Endothelial cell of coronary artery (primary cell): Measurements from ENCODE around the gene LY6G6C. TPM values are rescaled to one million over a fixed set of nuclear protein-coding genes. Genes with fewer than 3 reads are reported as not detected.

Experiments
- total RNA-seq: library from RNA; depleted of rRNA; stranded (reverse); fragments of >200 nt; gene quantifications from 2 replicates; pipeline ENCODE4 v1.2.3, GENCODE V29; 2014

The LY6G6C gene, protein sequence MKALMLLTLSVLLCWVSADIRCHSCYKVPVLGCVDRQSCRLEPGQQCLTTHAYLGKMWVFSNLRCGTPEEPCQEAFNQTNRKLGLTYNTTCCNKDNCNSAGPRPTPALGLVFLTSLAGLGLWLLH
- not detected in 2 replicates for total RNA-seq

DNA sequence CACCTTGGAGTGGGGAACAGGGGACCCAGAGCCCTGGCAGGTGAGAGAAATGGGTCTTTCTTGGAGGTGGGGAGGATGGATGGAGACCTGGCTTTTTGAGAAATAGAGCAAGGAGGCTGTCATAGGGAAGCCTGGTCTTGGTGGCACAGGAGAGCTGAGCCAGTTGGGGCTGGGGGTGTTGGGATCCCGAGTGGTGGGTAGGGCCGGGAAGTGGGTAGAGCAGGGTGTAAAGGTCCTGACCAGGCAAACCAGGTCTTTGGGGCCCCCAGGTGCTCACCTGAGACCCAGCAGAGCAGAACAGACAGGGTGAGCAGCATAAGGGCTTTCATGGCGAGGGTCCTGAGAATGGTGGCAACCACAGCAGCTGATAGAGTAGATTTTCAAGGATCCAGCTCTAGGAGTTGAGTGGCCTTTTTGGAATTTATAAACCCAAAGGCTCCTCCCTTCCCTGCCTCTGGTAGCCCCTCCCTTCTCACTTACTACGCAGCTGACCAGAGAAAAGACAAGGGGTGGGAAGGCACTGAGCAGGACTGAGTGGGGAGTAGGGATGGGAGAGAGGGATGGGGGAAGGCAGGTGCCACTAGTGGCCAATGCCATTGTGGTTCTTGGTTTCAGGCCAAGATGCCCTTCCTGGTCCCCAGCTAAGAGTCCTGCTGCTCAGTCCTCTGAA lies at the start of gene LY6G6C:
LY6G6C (minus strand) TSS at position 396 of the 670 bp plus-strand sequence; CDS start at position 329, 67 bp downstream.

GRCh38 chr6:31762356-31762755 lies 40.8 kb upstream of the LY6G6C start, which contains the start of gene SAPCD1:
SAPCD1 (plus strand) TSS chr6:31762656; CDS start chr6:31763055, 399 bp downstream.

GRCh38 chr6:31739639-31740396 lies 18.3 kb upstream of the LY6G6C start, which contains the start of gene MSH5:
MSH5 (plus strand) TSS chr6:31740005; CDS start chr6:31740467, 462 bp downstream.

DNA sequence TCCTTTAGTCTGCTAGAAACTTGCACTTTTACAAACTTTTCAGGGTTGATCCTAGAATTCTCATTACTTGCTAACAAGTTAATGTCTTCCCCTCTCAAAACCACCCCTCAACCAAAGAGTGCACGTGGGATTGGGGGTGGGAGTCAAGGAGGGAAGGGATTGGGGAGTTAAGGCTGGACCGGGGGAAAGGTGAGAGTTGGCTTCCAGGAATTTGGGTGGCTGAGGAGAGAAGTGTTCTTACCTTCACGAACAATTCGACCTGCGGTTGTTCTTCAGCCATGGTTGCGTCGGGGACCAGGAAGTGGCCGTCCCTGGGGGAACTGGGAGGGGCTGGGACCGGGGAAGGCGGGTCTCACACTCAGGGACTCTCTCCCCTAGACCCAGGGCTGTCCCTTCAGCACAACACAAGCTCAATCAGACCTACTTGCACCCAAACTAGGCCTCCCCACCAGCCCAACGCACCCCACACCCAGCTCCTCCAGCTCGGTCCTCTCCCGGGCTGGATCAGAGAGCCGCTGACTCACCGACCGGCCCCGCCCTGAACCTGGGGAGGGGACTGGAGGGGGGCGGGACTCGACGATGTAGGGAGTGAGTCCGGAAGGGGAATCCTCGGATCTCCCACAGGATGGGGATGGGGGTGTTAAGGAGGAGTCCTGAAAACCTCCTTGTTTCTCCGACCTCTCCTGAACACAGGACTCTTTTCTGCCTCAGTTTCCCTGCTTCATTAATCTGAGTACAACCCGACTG lies 14.6 kb upstream of the LY6G6C start, which contains the start of gene CLIC1:
CLIC1 (minus strand) TSS at position 510 of the 747 bp plus-strand sequence; CDS start at position 280, 230 bp downstream.

DNA sequence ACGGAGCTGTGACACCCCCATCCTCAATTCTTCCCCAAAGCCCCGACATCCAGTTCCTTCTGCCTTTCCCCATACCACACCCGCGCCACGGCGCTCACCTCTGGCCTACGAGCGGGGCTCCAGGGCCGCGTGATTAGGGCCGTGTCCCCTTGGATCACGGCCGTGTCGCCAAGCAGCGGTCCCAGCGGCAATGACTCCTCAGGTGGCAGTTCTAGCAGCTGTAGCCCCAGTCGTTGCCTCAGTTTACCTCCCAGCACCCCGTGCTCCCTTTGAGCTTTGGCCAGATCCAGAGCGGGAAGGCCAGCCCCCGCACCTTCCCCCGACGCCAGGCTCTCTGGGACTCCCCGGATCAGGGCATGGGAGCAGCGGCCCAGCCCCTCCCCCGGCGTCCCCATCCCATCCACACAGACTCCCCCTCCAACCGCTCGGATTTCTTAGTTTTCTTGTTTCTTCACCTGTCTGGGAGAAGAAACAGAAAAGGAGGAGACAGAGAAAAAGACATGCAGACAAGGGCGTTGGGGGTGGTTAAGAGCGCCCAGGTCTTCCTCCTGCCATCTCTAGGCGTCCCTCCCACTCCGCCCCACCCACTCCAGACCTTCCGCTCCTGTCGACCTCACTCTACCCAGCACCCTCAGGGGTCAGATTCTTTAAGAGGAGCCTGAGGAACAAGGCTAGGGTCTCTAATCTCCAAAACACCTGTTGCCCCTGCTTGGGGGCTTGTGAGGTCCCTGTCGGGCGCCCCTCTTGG lies 7.4 kb upstream of the LY6G6C start, which contains the start of gene DDAH2:
DDAH2 (minus strand) TSS at position 533 of the 748 bp plus-strand sequence; CDS start at position 395, 138 bp downstream.

DNA sequence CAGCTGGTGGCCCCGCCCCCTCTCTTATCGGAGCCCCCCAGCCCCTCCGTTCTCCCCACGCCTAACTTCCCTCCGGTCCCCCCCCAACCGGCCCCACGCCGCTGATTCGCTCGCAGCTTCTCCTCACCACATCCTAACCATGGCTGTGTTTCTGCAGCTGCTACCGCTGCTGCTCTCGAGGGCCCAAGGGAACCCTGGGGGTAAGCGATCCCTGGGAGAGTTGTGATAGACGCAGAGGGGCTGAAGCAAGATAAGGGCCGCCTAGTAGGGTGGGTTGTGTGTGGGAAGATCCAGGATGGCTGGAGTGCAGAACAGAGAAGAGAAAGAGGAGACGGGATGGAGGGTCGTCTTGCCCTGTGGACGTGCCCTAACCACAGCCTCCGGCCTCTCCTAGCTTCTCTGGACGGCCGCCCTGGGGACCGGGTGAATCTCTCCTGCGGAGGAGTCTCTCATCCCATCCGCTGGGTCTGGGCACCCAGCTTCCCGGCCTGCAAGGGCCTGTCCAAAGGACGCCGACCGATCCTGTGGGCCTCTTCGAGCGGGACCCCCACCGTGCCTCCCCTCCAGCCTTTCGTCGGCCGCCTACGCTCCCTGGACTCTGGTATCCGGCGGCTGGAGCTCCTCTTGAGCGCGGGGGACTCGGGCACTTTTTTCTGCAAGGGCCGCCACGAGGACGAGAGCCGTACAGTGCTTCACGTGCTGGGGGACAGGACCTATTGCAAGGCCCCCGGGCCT lies 1.9 kb upstream of the LY6G6C start, which contains the start of gene MPIG6B:
MPIG6B (plus strand) TSS at position 129 of the 735 bp plus-strand sequence; CDS start at position 140, 11 bp downstream.

DNA sequence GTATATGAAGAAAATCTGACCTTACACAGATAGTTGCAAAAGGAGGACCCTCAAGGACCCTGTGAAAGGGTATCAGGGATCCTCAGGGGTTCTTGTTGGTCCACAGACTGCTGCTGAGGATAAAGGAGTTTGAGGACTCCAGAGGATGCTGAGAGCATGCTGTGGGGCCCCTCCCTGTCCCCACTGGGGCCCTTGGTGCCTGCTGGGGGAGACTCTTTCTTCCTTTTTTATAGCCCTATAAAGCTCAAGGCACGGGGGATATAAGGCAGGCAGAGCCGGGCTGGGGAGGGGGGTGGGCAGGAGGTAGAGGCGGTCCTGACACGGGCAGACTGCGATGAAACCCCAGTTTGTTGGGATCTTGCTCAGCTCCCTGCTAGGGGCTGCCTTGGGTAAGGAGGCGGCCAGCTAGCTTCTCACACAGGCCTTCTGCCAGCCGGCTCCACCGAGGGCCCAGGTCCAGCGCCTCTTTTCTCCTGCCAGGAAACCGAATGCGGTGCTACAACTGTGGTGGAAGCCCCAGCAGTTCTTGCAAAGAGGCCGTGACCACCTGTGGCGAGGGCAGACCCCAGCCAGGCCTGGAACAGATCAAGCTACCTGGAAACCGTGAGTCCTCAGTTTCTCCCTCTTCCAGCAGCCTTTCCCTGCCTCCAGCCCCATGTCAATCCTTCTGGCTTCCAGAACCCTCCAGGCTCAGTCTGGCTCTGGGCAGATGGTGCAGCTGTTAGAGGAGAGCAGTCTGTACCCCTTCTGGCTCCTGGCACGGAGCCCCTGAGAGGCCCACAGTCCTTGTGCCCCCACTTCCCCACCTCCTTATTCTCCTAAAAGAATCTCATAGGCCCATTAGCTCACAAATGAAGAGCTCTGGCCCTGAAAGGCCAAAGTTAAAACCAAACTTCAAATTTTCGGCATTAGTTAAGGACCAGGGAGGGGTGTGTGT lies 6.3 kb downstream of the LY6G6C start, which contains the start of gene LY6G6D:
LY6G6D (plus strand) TSS at position 327 of the 937 bp plus-strand sequence; CDS start at position 335, 8 bp downstream.

DNA sequence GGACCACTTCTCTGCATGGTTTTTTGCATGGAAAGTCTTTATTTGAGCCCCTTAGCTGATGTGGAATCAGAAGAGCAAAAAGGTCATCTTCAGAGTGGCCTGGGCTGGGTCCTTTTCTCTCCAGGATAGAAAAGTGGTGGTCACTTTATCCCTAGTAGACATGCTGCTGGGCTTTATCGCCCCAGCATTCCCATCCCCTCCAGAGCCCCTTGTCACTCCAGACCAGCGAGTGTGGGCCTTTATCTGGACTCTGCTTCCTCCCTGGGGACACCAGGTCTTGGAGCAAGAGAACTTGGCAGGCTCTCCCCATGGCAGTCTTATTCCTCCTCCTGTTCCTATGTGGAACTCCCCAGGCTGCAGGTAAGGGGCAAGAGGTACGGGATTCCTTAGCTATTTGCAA lies 14.9 kb downstream of the LY6G6C start, which contains the start of gene LY6G6F:
LY6G6F (plus strand) TSS at position 268 of the 400 bp plus-strand sequence; CDS start at position 309, 41 bp downstream.

DNA sequence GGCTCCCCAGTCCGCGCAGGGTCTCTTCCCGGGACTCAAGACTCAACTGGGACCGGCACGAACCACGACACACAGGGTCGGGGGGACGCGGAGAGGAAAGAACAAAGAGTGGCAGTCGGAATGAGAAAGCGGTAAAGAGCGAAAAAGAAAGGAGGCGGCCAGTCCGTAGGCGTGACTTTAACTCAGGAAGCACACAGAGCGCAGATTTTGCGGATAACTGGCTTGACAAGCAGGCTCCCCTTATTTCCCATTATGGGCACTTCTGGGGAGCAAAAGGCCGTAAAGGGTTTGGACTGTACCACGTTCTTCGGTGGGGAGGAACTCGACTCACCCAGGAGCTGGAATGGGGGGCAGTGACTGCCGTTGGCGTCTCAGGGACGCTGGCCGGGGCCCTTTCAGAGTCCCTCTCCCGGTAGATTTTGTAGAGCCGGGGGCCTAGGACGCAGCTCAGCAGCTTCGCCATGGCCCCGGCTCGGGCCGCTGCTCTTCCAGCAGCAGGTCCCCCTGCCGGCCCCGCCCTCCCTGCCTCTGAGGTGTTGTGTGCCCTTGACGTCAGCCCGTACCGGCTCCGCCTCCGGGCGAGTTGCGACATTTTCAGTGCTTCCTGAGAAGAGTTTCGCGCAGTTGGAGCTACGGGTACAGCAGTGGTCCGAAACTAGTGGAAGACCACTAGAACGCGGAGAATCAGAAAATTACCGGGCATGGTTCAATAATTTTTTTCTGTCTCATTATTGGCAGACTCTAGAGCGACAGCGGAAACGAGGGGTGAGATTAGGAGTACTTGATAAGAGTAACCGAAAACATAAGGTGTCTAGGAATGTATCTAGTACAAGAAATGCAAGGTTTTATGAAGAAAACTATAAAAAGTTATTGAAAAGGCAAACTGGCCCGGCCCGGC lies 18.5 kb downstream of the LY6G6C start, which contains the start of gene ABHD16A:
ABHD16A (minus strand) TSS at position 506 of the 898 bp plus-strand sequence; CDS start at position 463, 43 bp downstream.

GRCh38 chr6:31680226-31681134 lies 41.1 kb downstream of the LY6G6C start, which contains the start of gene LY6G5C:
LY6G5C (minus strand) TSS chr6:31681067; CDS start chr6:31680373, 694 bp downstream.

DNA sequence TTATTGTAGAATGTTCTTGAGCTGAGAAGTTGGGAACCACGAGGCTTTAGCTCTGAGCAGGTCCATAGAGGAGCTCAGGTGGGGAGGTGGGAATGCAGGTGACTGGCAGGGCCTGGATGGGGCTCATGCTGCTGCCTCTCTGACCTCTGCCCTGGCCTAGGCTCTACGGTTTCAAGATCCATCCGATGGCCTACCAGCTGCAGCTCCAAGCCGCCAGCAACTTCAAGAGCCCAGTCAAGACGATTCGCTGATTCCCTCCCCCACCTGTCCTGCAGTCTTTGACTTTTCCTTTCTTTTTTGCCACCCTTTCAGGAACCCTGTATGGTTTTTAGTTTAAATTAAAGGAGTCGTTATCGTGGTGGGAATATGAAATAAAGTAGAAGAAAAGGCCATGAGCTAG lies 51.9 kb downstream of the LY6G6C start, which contains the start of gene LY6G5B:
LY6G5B (plus strand) TSS at position 301 of the 400 bp plus-strand sequence. CDS start 975 bp downstream, outside the sequence.

Other genes starting within 250 kb of the LY6G6C start
- 11.3 and 15.7 TPM in 2 replicates for gene MICB, start 223.6 kb downstream of the LY6G6C start, total RNA-seq
- not detected in 2 replicates for gene MCCD1, start 192.8 kb downstream of the LY6G6C start, total RNA-seq
- 296 and 474 TPM in 2 replicates for gene DDX39B, start 179.7 kb downstream of the LY6G6C start, total RNA-seq
- 0.36 and 0.66 TPM in 2 replicates for gene ATP6V1G2, start 175.1 kb downstream of the LY6G6C start, total RNA-seq
- gene NFKBIL1, start 174.1 kb downstream of the LY6G6C start, total RNA-seq: 24.7 and 29.7 TPM in 2 replicates
- gene LTA, start 149.5 kb downstream of the LY6G6C start, total RNA-seq: not detected in 2 replicates
- gene TNF, start 146.2 kb downstream of the LY6G6C start, total RNA-seq: not detected in 2 replicates
- gene LTB, start 139.3 kb downstream of the LY6G6C start, total RNA-seq: 2.1 and 2.3 TPM in 2 replicates
- gene LST1, start 135.5 kb downstream of the LY6G6C start, total RNA-seq: 0.72 and 1.0 TPM in 2 replicates
- not detected in 2 replicates for gene NCR3, start 128.7 kb downstream of the LY6G6C start, total RNA-seq
- not detected in 2 replicates for gene AIF1, start 106.5 kb downstream of the LY6G6C start, total RNA-seq
- gene PRRC2A, start 101.0 kb downstream of the LY6G6C start, total RNA-seq: 31.2 and 39.4 TPM in 2 replicates
- 84.7 and 106 TPM in 2 replicates for gene BAG6, start 69.1 kb downstream of the LY6G6C start, total RNA-seq
- gene APOM, start 65.9 kb downstream of the LY6G6C start, total RNA-seq: 0.19 and 0.54 TPM in 2 replicates
- 18.3 and 21.0 TPM in 2 replicates for gene C6orf47, start 61.0 kb downstream of the LY6G6C start, total RNA-seq
- gene GPANK1, start 56.7 kb downstream of the LY6G6C start, total RNA-seq: 11.3 and 11.6 TPM in 2 replicates
- 88.2 and 101 TPM in 2 replicates for gene CSNK2B, start 55.7 kb downstream of the LY6G6C start, total RNA-seq
- 2.2 and 3.6 TPM in 2 replicates for gene LY6G5B, start 51.8 kb downstream of the LY6G6C start, total RNA-seq
- 1.1 and 1.3 TPM in 2 replicates for gene LY6G5C, start 40.7 kb downstream of the LY6G6C start, total RNA-seq
- 49.1 and 57.8 TPM in 2 replicates for gene ABHD16A, start 18.4 kb downstream of the LY6G6C start, total RNA-seq
- not detected in 2 replicates for gene LY6G6F, start 14.9 kb downstream of the LY6G6C start, total RNA-seq
- not detected in 2 replicates for gene LY6G6D, start 6.4 kb downstream of the LY6G6C start, total RNA-seq
- not detected in 2 replicates for gene MPIG6B, start 1.6 kb upstream of the LY6G6C start, total RNA-seq
- gene DDAH2, start 7.6 kb upstream of the LY6G6C start, total RNA-seq: 82.0 and 106 TPM in 2 replicates
- 714 and 927 TPM in 2 replicates for gene CLIC1, start 14.8 kb upstream of the LY6G6C start, total RNA-seq
- gene MSH5, start 18.3 kb upstream of the LY6G6C start, total RNA-seq: 3.7 and 4.6 TPM in 2 replicates
- gene SAPCD1, start 40.9 kb upstream of the LY6G6C start, total RNA-seq: 0.81 and 1.3 TPM in 2 replicates
- 0.09 TPM in 1 of 2 replicates, not detected in the other for gene VWA7, start 55.6 kb upstream of the LY6G6C start, total RNA-seq
- 64.4 and 67.7 TPM in 2 replicates for gene VARS1, start 74.0 kb upstream of the LY6G6C start, total RNA-seq
- gene LSM2, start 85.2 kb upstream of the LY6G6C start, total RNA-seq: 33.2 and 44.6 TPM in 2 replicates
- gene HSPA1L, start 93.5 kb upstream of the LY6G6C start, total RNA-seq: 0.72 and 0.85 TPM in 2 replicates
- gene HSPA1A, start 93.8 kb upstream of the LY6G6C start, total RNA-seq: 73.9 and 103 TPM in 2 replicates
- gene HSPA1B, start 106.0 kb upstream of the LY6G6C start, total RNA-seq: 73.8 and 84.7 TPM in 2 replicates
- 38.6 and 40.2 TPM in 2 replicates for gene NEU1, start 141.1 kb upstream of the LY6G6C start, total RNA-seq
- gene SLC44A4, start 157.3 kb upstream of the LY6G6C start, total RNA-seq: under 0.01 TPM in 1 of 2 replicates, not detected in the other
- 54.2 and 56.9 TPM in 2 replicates for gene EHMT2, start 176.0 kb upstream of the LY6G6C start, total RNA-seq
- 4.2 and 6.8 TPM in 2 replicates for gene ZBTB12, start 180.3 kb upstream of the LY6G6C start, total RNA-seq
- gene C2, start 206.0 kb upstream of the LY6G6C start, total RNA-seq: 0.19 TPM in 1 of 2 replicates, not detected in the other
- gene CFB, start 224.3 kb upstream of the LY6G6C start, total RNA-seq: 0.90 and 4.7 TPM in 2 replicates
- 99.7 and 109 TPM in 2 replicates for gene NELFE, start 237.2 kb upstream of the LY6G6C start, total RNA-seq
- 40.9 and 43.4 TPM in 2 replicates for gene SKIC2, start 237.4 kb upstream of the LY6G6C start, total RNA-seq